NOMO-1 (cell line): Measurements from ENCODE around the gene URGCP.
"Not testable (repeated sequence)": the region's sequence is repeated elsewhere in the genome, so short reads cannot be mapped to it uniquely, and the experiment has no call there.

Experiments
- DNase-seq, 2 experiments: peaks; one replicate each; lab custom pipeline; 2025; ENCODE audit not compliant: unreplicated experiment in 2 of 2; lab: John Stamatoyannopoulos, UW

URGCP gene

DNA sequence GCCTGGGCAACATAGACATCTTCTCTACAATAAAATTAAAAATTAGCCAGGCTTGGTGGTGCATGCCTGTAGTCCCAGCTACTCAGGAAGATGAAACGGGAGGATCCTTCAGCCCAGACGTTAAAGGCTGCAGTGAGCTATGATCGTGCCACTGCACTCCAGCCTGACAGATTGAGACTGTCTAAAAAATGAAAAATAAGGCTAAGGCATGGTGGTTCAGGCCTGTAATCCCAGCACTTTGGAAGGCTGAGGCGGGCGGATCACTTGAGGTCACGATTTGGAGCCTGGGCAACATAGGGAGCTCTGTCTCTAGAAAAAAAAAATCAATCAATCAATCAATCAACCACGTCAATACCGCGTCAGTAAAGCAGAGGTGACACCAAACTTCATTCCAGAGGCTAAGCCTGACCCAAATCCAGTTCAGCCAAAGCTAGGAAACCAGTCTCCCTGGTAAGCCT is 68.2 kb downstream of the URGCP start:
- DNase-seq: no peak

DNA sequence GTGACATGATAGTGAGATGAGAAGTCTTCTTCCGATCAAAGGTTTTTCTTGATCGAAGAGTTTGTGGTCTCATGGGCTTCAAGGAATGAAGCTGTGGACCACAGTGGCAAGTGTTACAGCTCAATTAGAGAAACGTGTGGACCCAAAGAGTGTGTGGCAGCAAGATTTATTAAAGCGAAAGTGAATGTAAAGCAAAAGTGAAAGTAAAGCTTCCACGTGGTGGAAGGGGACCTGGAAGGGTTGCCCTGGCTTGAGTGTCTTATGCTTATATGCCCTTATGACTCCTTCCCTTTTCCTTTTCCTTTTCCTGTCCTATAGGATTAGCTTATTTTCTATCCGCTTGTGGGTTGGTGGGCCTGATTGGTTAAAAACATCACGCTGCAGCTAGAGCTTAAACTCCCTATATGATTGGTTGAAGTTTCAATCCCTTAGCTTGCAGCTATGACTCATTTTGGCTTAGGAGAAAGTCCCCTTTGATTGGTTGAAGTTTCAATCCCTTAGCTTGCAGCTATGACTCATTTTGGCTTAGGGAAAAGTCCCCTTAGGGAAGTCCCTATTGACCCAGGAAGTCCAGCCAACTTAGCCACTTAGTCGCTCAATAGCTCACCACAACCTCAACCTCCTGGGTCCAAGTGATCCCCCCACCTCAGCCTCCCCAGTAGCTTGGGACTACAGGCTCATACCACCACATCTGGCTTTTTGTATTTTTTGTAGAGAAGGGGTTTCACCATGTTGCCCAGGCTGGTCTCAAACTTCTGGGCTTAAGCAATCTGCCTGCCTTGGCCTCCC is 71.7 kb downstream of the URGCP start:
- DNase-seq: peak in 1 of 2 experiments; percentile 59

DNA sequence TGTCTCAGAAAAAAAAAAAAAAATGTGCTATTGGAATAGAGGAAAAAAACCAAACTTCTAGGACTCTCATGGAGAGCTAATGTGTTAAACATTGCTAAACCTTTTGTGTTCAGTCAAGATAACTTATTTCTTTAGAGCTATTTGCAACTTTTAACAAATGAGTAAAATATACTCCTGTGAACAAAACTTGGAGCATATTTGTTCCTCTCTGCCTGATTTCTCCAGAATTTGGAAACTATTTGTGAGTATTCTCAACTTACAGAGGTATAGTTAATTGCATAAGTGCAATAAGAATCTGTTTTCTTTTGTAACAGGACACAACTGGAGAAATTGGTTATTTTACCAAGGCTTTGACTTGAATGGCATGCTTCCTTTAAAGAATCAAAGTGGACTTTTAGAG is 75.5 kb downstream of the URGCP start:
- not testable (repeated sequence) for DNase-seq
